ENCODE data around the gene DNAJC18. TPM values are rescaled to one million over a fixed set of nuclear protein-coding genes. Genes with fewer than 3 reads are reported as not detected.

The DNAJC18 gene
- total and polyA plus RNA-seq, 7 donors, result 2.6 to 14.5 (median 10.3) TPM

DNA sequence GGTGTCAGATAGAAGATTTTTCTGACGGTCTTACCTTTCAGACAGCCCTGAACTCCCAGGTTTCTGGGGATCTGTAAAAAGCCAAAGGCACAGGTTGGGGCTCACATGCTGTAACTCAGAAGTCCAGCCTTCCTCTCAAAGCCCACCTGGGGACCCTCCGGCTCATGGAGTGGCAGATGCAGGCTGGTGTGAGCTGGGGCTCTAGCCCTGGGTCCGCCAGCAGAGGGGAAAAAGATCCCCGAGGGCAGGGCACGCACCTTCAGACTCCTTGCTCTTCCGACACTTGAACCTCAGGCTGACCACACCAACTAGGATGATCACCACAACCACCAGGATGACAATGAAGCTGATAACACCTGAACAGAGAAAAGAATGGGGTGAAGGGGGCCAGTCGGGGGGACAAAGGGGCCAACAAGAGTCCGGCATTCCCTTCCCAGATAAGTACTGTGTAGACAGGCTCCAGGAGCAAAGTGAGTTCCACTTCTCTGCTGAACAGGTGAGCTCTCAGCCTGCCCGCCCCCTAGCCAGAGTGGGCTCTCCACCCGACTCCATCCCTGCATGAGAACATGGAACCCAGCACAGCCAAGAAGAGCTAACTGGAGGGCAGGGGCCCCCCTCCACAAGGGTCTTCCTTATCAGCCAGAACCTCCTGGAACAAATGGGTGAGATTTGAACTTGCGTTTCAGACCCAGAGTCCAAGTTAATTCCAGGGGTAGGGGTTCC, 15.4 kb upstream of the DNAJC18 start:
- Histone ChIP-seq H3K9me3 (no peaks in the 10 kb centered on the region), H3K36me3 (ENCODE audit: insufficient read depth in 1 of 2, low read depth in 1 of 2) (no peaks in the 10 kb centered on the region), H3K27me3 (ENCODE audit: insufficient read depth in 3 of 3, low read length in 2 of 3) (no peaks in the 10 kb centered on the region), H3K4me1 (no peaks in the 10 kb centered on the region), H3K27ac (no peak overlapping the region), H3K4me3 (no peak overlapping the region)
- WGBS, 3 donors, result 83 to 87% (median 87%) methylated on average over 11 of the region's 11 CpGs
- intact Hi-C loops (cut with DNase I), result loop anchor here in 1 of 2 donors (5.0 kb wide), 1 partner anchor 38 kb away; no protein-coding TSS in a partner anchor
- ATAC-seq, result no peak
- DNase-seq, result peak in 1 of 2 donors; percentile 24
- TF ChIP-seq, protein P1, sequence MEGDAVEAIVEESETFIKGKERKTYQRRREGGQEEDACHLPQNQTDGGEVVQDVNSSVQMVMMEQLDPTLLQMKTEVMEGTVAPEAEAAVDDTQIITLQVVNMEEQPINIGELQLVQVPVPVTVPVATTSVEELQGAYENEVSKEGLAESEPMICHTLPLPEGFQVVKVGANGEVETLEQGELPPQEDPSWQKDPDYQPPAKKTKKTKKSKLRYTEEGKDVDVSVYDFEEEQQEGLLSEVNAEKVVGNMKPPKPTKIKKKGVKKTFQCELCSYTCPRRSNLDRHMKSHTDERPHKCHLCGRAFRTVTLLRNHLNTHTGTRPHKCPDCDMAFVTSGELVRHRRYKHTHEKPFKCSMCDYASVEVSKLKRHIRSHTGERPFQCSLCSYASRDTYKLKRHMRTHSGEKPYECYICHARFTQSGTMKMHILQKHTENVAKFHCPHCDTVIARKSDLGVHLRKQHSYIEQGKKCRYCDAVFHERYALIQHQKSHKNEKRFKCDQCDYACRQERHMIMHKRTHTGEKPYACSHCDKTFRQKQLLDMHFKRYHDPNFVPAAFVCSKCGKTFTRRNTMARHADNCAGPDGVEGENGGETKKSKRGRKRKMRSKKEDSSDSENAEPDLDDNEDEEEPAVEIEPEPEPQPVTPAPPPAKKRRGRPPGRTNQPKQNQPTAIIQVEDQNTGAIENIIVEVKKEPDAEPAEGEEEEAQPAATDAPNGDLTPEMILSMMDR (IDR thresholded peaks at IDR 0.05), result no peak

DNA sequence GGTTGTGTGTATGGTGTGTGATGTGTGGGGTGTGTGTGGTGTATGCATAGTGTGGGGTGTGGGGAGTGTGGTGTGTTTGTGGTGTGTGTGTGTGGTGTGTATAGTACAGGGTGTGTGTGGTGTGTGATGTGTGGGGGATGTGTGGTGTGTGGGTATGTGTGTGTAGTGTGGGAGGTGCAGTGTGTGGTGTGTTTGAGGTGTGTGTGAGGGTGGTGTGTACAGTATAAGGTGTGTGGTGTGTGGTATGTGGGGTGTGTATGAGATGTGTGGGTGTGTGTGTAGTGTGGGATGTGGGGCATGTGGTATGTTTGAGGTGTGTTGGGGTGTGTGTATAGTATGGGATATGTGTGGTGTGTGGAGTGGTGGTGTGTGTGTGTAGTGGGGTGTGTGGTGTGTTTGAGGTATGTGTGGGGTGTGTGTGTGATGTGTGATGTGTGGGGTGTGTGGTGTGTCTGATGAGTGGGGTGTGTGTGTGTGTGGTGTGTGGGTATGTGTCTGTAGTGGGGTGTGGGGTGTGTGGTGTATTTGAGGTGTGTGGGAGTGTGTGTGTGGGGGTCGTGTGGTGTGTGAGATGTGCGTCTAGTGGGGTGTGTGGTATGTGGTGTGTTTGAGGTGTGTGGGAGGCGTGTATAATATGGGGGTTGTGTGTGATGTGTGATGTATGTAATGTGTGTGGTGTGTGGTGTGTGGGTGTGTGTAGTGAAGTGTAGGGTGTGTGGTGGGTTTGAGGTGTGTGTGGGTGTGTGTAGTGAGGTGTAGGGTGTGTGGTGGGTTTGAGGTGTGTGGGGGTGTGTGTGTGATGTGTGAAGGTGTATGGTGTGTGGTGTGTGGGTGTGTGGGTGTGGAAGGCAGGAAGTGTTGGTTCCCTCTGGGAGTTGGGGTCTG, 14.6 kb upstream of the DNAJC18 start:
- intact Hi-C loops (cut with DNase I), result no loop called here
- no peaks in the 10 kb centered on the region for H3K27me3 ChIP-seq (ENCODE audit: insufficient read depth in 3 of 3, low read length in 2 of 3)
- ATAC-seq, result peak in 1 of 4 donors; percentile 19
- no peaks in the 10 kb centered on the region for H3K9me3 ChIP-seq
- H3K27ac ChIP-seq, result no peak overlapping the region
- WGBS, 3 donors, result 79 to 90% (median 88%) methylated on average over 3 of the region's 3 CpGs
- no peaks in the 10 kb centered on the region for H3K4me1 ChIP-seq
- H3K36me3 ChIP-seq (ENCODE audit: insufficient read depth in 1 of 2, low read depth in 1 of 2), result no peaks in the 10 kb centered on the region
- TF ChIP-seq, protein P1 (IDR thresholded peaks at IDR 0.05), result no peak
- DNase-seq, result no peak
- H3K4me3 ChIP-seq, result no peak overlapping the region

DNA sequence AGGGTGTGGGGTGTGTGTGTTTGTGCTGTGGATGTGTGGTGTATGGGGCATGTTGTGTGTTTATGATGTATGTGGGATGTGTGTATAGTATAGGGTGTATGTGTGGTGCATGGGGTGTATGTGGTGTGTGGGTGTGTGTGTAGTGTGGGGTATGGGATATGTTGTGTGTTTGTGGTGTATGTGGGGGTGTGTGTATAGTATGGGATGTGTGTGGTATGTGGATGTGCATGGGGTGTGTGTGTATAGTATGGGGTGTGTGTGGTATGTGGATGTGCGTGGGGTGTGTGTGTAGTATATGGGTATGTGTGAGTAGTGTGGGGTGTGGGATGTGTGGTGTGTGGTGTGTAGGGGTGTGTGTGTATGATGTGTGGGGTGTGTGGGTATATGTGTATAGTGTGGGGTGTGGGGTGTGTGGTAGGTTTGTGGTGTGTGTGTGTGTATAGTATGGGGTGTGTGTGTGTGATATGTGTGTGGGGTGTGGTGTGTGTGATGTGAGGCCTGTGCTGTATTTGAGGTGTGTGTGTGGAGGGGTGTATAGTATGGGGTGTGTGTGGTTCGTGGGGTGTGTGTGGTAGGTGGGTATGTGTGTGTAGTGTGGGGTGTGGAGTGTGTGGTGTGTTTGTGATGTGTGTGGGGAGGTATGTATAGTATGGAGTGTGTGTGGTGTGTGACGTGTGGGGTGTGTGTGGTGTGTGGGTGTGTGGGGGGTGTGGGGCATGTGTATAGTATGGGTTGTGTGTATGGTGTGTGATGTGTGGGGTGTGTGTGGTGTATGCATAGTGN, 12.7 kb upstream of the DNAJC18 start:
- no peaks in the 10 kb centered on the region for H3K36me3 ChIP-seq (ENCODE audit: insufficient read depth in 1 of 2, low read depth in 1 of 2)
- no peak for DNase-seq
- H3K27me3 ChIP-seq (ENCODE audit: insufficient read depth in 3 of 3, low read length in 2 of 3), result no peaks in the 10 kb centered on the region
- H3K9me3 ChIP-seq, result no peaks in the 10 kb centered on the region
- H3K4me3 ChIP-seq, result no peak overlapping the region
- TF ChIP-seq, protein P1 (IDR thresholded peaks at IDR 0.05), result no peak
- no peaks in the 10 kb centered on the region for H3K4me1 ChIP-seq
- no peak for ATAC-seq
- intact Hi-C loops (cut with DNase I), result no loop called here
- WGBS, 3 donors, result 75 to 83% (median 77%) methylated on average over 3 of the region's 3 CpGs
- no peak overlapping the region for H3K27ac ChIP-seq

DNA sequence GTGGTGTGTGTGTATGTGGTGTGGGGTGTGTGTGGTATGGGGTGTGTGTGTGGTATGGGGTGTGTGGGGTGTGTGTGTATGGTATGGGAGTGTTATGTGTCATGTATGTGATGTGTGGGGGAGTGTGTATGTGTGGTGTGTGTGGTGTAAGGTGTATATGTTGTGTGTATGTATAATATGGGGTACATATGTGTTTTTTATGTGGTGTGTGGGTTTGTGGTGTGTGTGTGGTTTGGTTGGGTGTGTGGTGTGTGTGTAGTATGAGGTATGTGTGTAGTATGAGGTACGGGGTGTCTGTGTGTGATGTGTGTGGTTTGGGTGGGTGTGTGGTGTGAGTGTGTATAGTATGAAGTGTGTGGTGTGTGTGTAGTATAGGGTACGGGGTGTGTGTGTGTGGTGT, 11.9 kb upstream of the DNAJC18 start:
- ATAC-seq, result no peak
- no peak for DNase-seq
- H3K4me1 ChIP-seq, result no peaks in the 10 kb centered on the region
- 90 to 98% (median 95%) methylated on average over 2 of the region's 2 CpGs for WGBS, 3 donors
- no peaks in the 10 kb centered on the region for H3K9me3 ChIP-seq
- no peaks in the 10 kb centered on the region for H3K27me3 ChIP-seq (ENCODE audit: insufficient read depth in 3 of 3, low read length in 2 of 3)
- no peak overlapping the region for H3K4me3 ChIP-seq
- intact Hi-C loops (cut with DNase I), result no loop called here
- H3K27ac ChIP-seq, result no peak overlapping the region
- H3K36me3 ChIP-seq (ENCODE audit: insufficient read depth in 1 of 2, low read depth in 1 of 2), result no peaks in the 10 kb centered on the region
- TF ChIP-seq, protein P1 (IDR thresholded peaks at IDR 0.05), result no peak

All from psoas muscle (tissue), 8 donors.